CD14-positive monocyte (primary cell): Measurements from ENCODE around the gene DENND1A. TPM values are rescaled to one million over a fixed set of nuclear protein-coding genes. Genes with fewer than 3 reads are reported as not detected.
A peak's percentile ranks its signal among the peaks of the same experiment; 100 is the strongest.

Source experiments
- DNase-seq, 3 donors: peaks; one replicate each; pipeline ENCODE4 v3.0.0-alpha.2; 2011 to 2022
- H2AFZ ChIP-seq: 2 replicates; pipeline ENCODE4 v1.6.0; 2012; ENCODE audit warnings: mild to moderate bottlenecking, low read depth, low read length, inconsistent platforms; ENCODE audit not compliant: insufficient read depth, poor library complexity, severe bottlenecking
- H3K27ac ChIP-seq, 2 donors: 1 replicate in 1 of 2; 2 replicates in 1 of 2; pipeline ENCODE4 v1.5.1; 2012 to 2013; ENCODE audit warnings: low read length in 2 of 2, control low read depth in 1 of 2, inconsistent platforms in 1 of 2, low read depth in 1 of 2, mild to moderate bottlenecking in 1 of 2
- H3K27me3 ChIP-seq, 2 donors: one replicate each; pipeline versions ENCODE4 v1.6.0 to v1.6.1; 2011 to 2013; ENCODE audit warnings: low read length in 2 of 2; ENCODE audit not compliant: control insufficient read depth in 2 of 2, insufficient read depth in 2 of 2
- H3K36me3 ChIP-seq, 2 donors: replicated peaks in 1 of 2; 1 replicate in 1 of 2; 2 replicates in 1 of 2; pipeline versions ENCODE4 v1.5.1 to v1.6.1; 2012 to 2013; ENCODE audit warnings: low read length in 2 of 2, control low read depth in 1 of 2, inconsistent platforms in 1 of 2, mild to moderate bottlenecking in 1 of 2; ENCODE audit not compliant: insufficient read depth in 2 of 2, control insufficient read depth in 1 of 2
- H3K4me1 ChIP-seq, 2 donors: 1 replicate in 1 of 2; 2 replicates in 1 of 2; pipeline versions ENCODE4 v1.5.1 to v1.6.1; 2012 to 2013; ENCODE audit warnings: low read length in 2 of 2, control low read depth in 1 of 2, inconsistent platforms in 1 of 2, mild to moderate bottlenecking in 1 of 2, moderate library complexity in 1 of 2; ENCODE audit not compliant: insufficient read depth in 2 of 2, control insufficient read depth in 1 of 2
- H3K4me2 ChIP-seq: replicated peaks from 2 replicates; pipeline ENCODE3; 2012; ENCODE audit warnings: low read length, moderate library complexity, mild to moderate bottlenecking; ENCODE audit not compliant: poor library complexity, severe bottlenecking; ENCODE audit errors: extremely low read depth
- H3K4me3 ChIP-seq, 3 experiments: fragments of 200-600 bp in 1 of 3; sonication (generic) in 1 of 3; replicated peaks in 1 of 3; 1 replicate in 2 of 3; 2 replicates in 1 of 3; pipeline ENCODE4 v1.5.1; 2011 to 2013; ENCODE audit warnings: low read length in 3 of 3, mild to moderate bottlenecking in 3 of 3, control low read depth in 2 of 3, low read depth in 2 of 3, inconsistent platforms in 1 of 3, moderate library complexity in 1 of 3
- H3K79me2 ChIP-seq: 2 replicates; pipeline ENCODE4 v1.6.0; 2012; ENCODE audit warnings: mild to moderate bottlenecking, control low read depth, inconsistent platforms, low read length, moderate library complexity; ENCODE audit not compliant: insufficient read depth
- H3K9ac ChIP-seq: 2 replicates; pipeline ENCODE4 v1.6.0; 2017; ENCODE audit warnings: low read length, mild to moderate bottlenecking; ENCODE audit not compliant: insufficient read depth, poor library complexity, severe bottlenecking
- H3K9me3 ChIP-seq, 2 donors: replicated peaks in 1 of 2; 1 replicate in 1 of 2; 2 replicates in 1 of 2; pipeline versions ENCODE4 v1.5.1 to v1.6.1; 2012 to 2013; ENCODE audit warnings: low read length in 2 of 2, control low read depth in 1 of 2; ENCODE audit not compliant: control insufficient read depth in 1 of 2, insufficient read depth in 1 of 2
- H4K20me1 ChIP-seq: 2 replicates; pipeline ENCODE4 v1.6.0; 2012; ENCODE audit warnings: mild to moderate bottlenecking, low read length, control low read depth, moderate library complexity; ENCODE audit not compliant: insufficient read depth
- H3K27ac Mint-ChIP-seq, 7 donors: one replicate each; pipeline ENCODE4 v1.8.0; 2020; ENCODE audit warnings: mild to moderate bottlenecking in 7 of 7, mixed read lengths in 7 of 7, moderate library complexity in 6 of 7, inconsistent platforms in 2 of 7
- H3K27me3 Mint-ChIP-seq, 3 donors: one replicate each; pipeline ENCODE4 v1.8.0; 2021 to 2022; ENCODE audit warnings: low read depth in 3 of 3, mild to moderate bottlenecking in 3 of 3, mixed read lengths in 3 of 3, moderate library complexity in 3 of 3, inconsistent platforms in 1 of 3
- H3K36me3 Mint-ChIP-seq, 2 donors: one replicate each; pipeline ENCODE4 v1.8.0; 2020; ENCODE audit warnings: mixed read lengths in 2 of 2, inconsistent platforms in 1 of 2, mild to moderate bottlenecking in 1 of 2
- H3K4me1 Mint-ChIP-seq: one replicate; pipeline ENCODE4 v1.8.0; 2020; ENCODE audit warnings: mild to moderate bottlenecking, mixed read lengths
- H3K4me3 Mint-ChIP-seq, 2 donors: one replicate each; pipeline ENCODE4 v1.8.0; 2020; ENCODE audit warnings: mild to moderate bottlenecking in 2 of 2, mixed read lengths in 2 of 2, moderate library complexity in 1 of 2
- H3K9me3 Mint-ChIP-seq, 7 donors: one replicate each; pipeline ENCODE4 v1.8.0; 2020 to 2022; ENCODE audit warnings: mixed read lengths in 7 of 7, mild to moderate bottlenecking in 6 of 7, moderate library complexity in 6 of 7, inconsistent platforms in 2 of 7
- CTCF ChIP-seq: fragments of 200-600 bp; IDR thresholded peaks from one replicate; pipeline ENCODE4 v1.8.0; 2022; ENCODE audit warnings: antibody characterized with exemption, mild to moderate bottlenecking
- WGBS: methylation state at CpG from one replicate; pipeline ENCODE4 v1.1.5; 2013; ENCODE audit warnings: missing lambda C conversion rate; ENCODE audit not compliant: insufficient coverage; 5-methylcytosine and 5-hydroxymethylcytosine counted together
- intact Hi-C, 2 donors: fragments of 100-400 bp; cut with micrococcal nuclease; formaldehyde crosslinking; loops; one replicate each; pipeline versions ENCODE4 v1.15.0 to v1.15.1; 2023
- polyA plus RNA-seq, 3 donors: library from polyadenylated mRNA; depleted of rRNA in 1 of 3; unstranded in 2 of 3; stranded (reverse) in 1 of 3; fragments of 300-500 nt in 2 of 3; fragments of >200 nt in 1 of 3; fragmentation: Illumina TruSeq in 2 of 3; gene quantifications; 1 replicate in 2 of 3; 2 replicates in 1 of 3; pipeline ENCODE4 v1.2.3, GENCODE V29; 2012 to 2021

DENND1A gene
- polyA plus RNA-seq, 3 donors = 24.8 to 73.0 (median 29.4) TPM

DNA sequence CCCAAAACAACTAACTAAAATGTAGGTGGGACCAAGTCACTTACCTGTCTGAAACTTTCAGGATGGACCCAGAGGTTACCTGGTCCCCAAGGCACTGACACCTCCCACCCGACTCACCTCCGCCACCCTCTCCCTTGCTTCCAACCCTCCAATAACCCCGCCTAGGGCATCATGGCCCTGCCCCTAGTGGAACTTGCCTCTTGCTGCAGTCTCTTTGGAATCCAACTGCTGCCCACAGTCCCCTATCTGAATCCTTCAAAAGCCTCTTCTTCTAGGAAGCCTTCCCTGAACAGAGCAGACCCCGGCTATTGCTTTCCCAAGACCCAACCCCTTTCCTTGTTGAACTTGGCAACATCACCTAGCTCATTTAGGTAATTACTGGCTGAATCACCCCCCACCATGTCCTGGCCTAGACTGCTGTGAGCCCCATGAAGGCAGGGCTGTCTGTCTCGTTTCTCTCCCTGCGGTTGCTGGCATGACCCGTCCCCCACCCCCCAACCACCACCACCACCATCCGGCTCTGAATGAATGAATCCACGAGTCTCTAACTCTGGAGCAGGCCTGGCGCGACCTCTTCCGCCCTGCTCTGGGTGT is 564.5 kb downstream of the DENND1A start:
- TF ChIP-seq CTCF = peak; percentile 19
- intact Hi-C loops = no loop called here
- Mint-ChIP-seq H3K27ac (peak overlapping the region in 1 of 7 donors; percentile 45), H3K4me3 (peak overlapping the region in 1 of 2 donors; percentile 62), H3K27me3 (peaks cover 16 to 30% (median 20%) of the 10 kb centered on the region in 3 donors), H3K4me1 (no peaks in the 10 kb centered on the region), H3K9me3 (peaks cover 0 to 2% (median 0%) of the 10 kb centered on the region in 7 donors), H3K36me3 (no peaks in the 10 kb centered on the region)
- Histone ChIP-seq H3K4me1 (no peaks in the 10 kb centered on the region), H3K27me3 (no peaks in the 10 kb centered on the region), H2AFZ (no peak overlapping the region), H3K79me2 (no peaks in the 10 kb centered on the region), H3K27ac (no peak overlapping the region), H3K9ac (no peak overlapping the region), H3K9me3 (no peaks in the 10 kb centered on the region), H3K4me3 (no peak overlapping the region), H3K36me3 (no peaks in the 10 kb centered on the region), H3K4me2 (no peak overlapping the region), H4K20me1 (no peaks in the 10 kb centered on the region)
- DNase-seq = no peak
- WGBS = 83% methylated on average over 12 of the region's 12 CpGs

DNA sequence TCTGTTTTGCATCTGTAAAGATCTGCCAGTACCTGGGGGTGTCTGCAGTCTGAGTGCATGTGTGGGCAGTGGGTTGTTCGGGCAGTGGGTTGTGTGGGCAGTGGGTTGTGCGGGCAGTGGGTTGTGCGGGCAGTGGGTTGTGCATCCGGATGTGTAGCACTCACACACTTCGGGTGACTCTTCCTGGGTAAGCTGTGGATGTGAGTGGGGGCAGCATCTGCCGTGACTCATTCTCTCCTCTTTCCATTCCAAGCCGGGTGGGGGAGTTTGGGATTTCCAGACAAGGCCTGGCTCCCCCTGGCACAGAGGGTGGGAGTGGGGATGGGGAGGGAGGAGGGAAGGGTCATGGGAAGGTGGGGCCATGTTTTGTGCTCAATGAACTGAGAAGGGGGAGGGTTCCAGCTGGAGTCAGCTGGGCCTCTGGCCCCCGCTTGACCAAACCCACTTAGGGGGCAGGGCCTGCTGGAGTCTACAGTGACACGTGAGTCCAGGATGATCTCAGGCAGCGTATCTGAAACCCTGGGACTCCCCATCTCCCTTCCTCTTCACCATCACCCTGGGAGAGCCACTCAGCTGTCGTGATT is 565.6 kb downstream of the DENND1A start:
- H3K36me3 ChIP-seq = no peaks in the 10 kb centered on the region
- WGBS = 100% methylated on average over 5 of the region's 11 CpGs
- Mint-ChIP-seq H3K36me3 (no peaks in the 10 kb centered on the region), H3K9me3 (peaks cover 0 to 2% (median 0%) of the 10 kb centered on the region in 7 donors), H3K27ac (peak overlapping the region in 1 of 7 donors; percentile 38), H3K4me3 (no peak overlapping the region), H3K27me3 (peaks cover 16 to 27% (median 17%) of the 10 kb centered on the region in 3 donors), H3K4me1 (no peaks in the 10 kb centered on the region)
- H3K4me2 ChIP-seq = no peak overlapping the region
- no peaks in the 10 kb centered on the region for H3K27me3 ChIP-seq
- H3K27ac ChIP-seq = no peak overlapping the region
- no peaks in the 10 kb centered on the region for H4K20me1 ChIP-seq
- intact Hi-C loops = no loop called here
- no peak for DNase-seq
- no peak overlapping the region for H2AFZ ChIP-seq
- H3K79me2 ChIP-seq = no peaks in the 10 kb centered on the region
- no peaks in the 10 kb centered on the region for H3K4me1 ChIP-seq
- no peak overlapping the region for H3K4me3 ChIP-seq
- no peak for TF ChIP-seq CTCF
- H3K9me3 ChIP-seq = no peaks in the 10 kb centered on the region
- H3K9ac ChIP-seq = no peak overlapping the region
